SHP77 treated with DMSO at 0.1 percent for 48 hours (cell line): ENCODE measurements around the gene FTCD.

Experiments used
- DNase-seq: peaks from one replicate; lab custom pipeline; 2025; lab: John Stamatoyannopoulos, UW

The FTCD gene

DNA sequence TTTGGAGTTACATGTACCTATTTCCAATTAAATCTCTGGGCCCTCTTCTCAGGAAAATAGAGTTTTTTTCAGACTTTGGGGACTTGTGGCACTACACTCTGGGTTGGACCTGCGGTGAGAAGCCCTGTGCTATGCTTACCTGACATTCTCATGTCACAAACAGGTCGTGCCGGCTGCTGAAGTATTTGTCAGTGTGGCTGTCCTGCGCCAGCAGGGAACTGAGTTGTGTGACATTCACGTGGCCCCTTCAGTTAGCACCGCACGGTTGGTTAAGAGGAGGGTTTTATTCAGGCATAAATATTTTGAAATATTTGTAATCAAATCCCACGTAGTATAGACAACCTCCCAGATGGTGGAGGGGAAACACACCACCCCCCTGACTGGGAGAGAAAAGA is 63.8 kb downstream of the FTCD start:
- no peak for DNase-seq

GRCh38 chr21:46091118-46091517 is 64.3 kb downstream of the FTCD start:
- DNase-seq, result no peak

GRCh38 chr21:46089285-46089684 is 66.1 kb downstream of the FTCD start:
- no peak for DNase-seq

GRCh38 chr21:46088189-46088588 is 67.2 kb downstream of the FTCD start:
- DNase-seq, result no peak

DNA sequence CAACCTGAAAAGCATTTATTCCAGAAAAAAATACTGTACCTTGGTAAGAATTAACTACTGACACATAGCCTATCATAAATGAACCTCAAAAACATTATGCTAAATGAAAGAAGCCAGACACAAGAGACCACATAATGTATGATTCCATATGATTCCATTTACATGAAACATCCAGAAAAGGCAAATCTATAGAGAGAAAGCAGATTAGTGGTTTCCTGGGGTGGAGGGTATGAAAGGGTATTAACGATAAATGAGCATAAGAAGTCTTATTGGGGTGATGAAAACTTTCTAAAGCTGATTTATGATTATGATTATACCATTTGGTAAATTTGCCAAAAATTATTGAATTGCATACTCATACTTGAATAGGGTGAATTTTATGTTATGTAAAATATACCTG is 67.7 kb downstream of the FTCD start:
- no peak for DNase-seq
